ENCODE results near the gene ZMYND19. TPM values are rescaled to one million over a fixed set of nuclear protein-coding genes. Genes with fewer than 3 reads are reported as not detected.
A peak's percentile ranks its signal among the peaks of the same experiment; 100 is the strongest.
"Not testable (repeated sequence)": the region's sequence is repeated elsewhere in the genome, so short reads cannot be mapped to it uniquely, and the experiment has no call there.

ZMYND19 gene

DNA sequence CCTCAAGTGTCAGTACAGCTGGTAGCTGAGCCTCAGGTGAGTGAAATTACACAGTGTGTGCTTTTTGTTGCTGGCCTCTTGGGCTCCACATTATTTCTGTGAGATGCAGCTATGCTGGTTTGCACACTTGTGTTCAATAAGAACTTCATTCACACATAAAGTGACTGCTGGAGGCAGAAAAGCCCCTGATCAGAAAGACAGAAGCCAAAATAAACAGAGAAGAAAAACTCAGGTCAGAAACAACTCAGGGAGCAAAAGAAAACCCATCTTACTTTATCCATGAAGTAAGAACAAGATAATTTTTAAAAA lies 55.2 kb downstream of the ZMYND19 start:
- H2BK12ac ChIP-seq (ENCODE audit: low read length), result no peak overlapping the region
- no peak overlapping the region for H2BK5ac ChIP-seq (ENCODE audit: low read length)
- H3K14ac ChIP-seq (ENCODE audit: low read length), result no peak overlapping the region
- no peak overlapping the region for H2AK5ac ChIP-seq (ENCODE audit: low read depth, low read length)
- H4K8ac ChIP-seq (ENCODE audit: low read depth, low read length), result no peak overlapping the region
- H3K36me3 ChIP-seq (replicated peaks in 1 of 2; ENCODE audit: control insufficient read depth in 2 of 2, insufficient read depth in 2 of 2, low read length in 2 of 2), result no peaks in the 10 kb centered on the region
- no peak overlapping the region for H3K27ac ChIP-seq (replicated peaks; ENCODE audit: low read length)
- H3K79me1 ChIP-seq (ENCODE audit: low read depth, low read length), result no peaks in the 10 kb centered on the region
- H3K4me3 ChIP-seq (ENCODE audit: low read length in 2 of 2), result no peak overlapping the region
- no peak overlapping the region for H2BK15ac ChIP-seq (ENCODE audit: low read length)
- DNase-seq (ENCODE audit: low spot score), result no peak
- H3K9ac ChIP-seq (ENCODE audit: low read depth, low read length, poor library complexity), result no peak overlapping the region
- no peaks in the 10 kb centered on the region for H3K9me3 ChIP-seq (replicated peaks in 1 of 2; ENCODE audit: control insufficient read depth in 2 of 2, insufficient read depth in 1 of 2, low read depth in 1 of 2, low read length in 2 of 2)
- H3K23ac ChIP-seq (ENCODE audit: low read depth, low read length, poor library complexity), result no peak overlapping the region
- no peaks in the 10 kb centered on the region for H3K27me3 ChIP-seq (ENCODE audit: control insufficient read depth in 3 of 3, insufficient read depth in 3 of 3, low read depth in 1 of 3, low read length in 3 of 3)
- H3K4me2 ChIP-seq (ENCODE audit: insufficient read depth, low read length, poor library complexity, severe bottlenecking), result no peak overlapping the region
- no peak overlapping the region for H4K91ac ChIP-seq (ENCODE audit: low read depth, low read length, poor library complexity)
- peak overlapping the region; percentile 90 for H2AFZ ChIP-seq (ENCODE audit: low read length)
- no peak overlapping the region for H2BK120ac ChIP-seq (ENCODE audit: low read depth, low read length)
- H3K4ac ChIP-seq (ENCODE audit: low read length), result no peak overlapping the region
- H3K18ac ChIP-seq (ENCODE audit: low read length), result peak overlapping the region; percentile 5
- H3K4me1 ChIP-seq (ENCODE audit: control insufficient read depth in 2 of 2, insufficient read depth in 1 of 2, low read depth in 1 of 2, low read length in 2 of 2), result peaks cover 0 to 2% of the 10 kb centered on the region in 2 donors

DNA sequence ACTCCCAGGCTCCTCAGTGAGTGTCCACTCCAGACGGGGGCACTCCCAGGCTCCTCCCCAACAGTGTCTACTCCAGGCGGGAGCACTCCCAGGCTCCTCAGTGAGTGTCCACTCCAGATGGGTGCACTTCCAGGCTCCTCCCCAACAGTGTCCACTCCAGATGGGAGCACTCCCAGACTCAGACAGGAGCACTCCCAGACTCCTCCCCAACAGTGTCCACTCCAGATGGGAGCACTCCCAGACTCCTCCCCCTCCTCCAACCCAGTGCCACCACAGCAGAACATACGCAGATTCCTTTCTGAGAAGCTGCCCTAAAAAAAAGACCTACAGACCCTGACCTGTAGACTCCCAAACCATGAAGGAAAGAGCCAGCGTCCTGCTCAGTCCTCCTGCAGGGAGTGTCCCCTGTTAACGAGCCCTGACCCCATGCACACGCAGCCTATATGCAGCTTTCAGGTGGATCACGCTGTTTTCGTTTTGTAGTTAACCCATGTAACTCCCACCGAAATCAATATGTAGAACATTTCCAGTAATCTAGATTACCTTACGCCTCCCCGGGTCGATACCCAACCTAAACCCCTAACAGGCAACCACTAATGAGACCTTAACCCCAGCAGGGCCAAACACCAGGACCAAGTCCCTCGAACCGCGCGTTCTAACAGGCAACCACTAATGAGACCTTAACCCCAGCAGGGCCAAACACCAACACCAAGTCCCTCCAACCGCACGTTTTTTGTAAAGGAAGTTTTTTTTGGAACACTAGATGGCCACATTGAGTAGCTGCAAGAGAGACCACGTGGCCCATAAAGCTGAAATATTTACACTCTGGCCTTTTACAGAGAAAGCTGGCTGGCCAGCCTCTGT lies 55.8 kb downstream of the ZMYND19 start:
- no peak overlapping the region for H2BK5ac ChIP-seq (ENCODE audit: low read length)
- peaks cover 0 to 2% of the 10 kb centered on the region in 2 donors for H3K4me1 ChIP-seq (ENCODE audit: control insufficient read depth in 2 of 2, insufficient read depth in 1 of 2, low read depth in 1 of 2, low read length in 2 of 2)
- no peak overlapping the region for H3K18ac ChIP-seq (ENCODE audit: low read length)
- H3K9ac ChIP-seq (ENCODE audit: low read depth, low read length, poor library complexity), result peak overlapping the region; percentile 39
- DNase-seq (ENCODE audit: low spot score), result no peak
- no peak overlapping the region for H4K91ac ChIP-seq (ENCODE audit: low read depth, low read length, poor library complexity)
- no peaks in the 10 kb centered on the region for H3K36me3 ChIP-seq (replicated peaks in 1 of 2; ENCODE audit: control insufficient read depth in 2 of 2, insufficient read depth in 2 of 2, low read length in 2 of 2)
- no peak overlapping the region for H4K8ac ChIP-seq (ENCODE audit: low read depth, low read length)
- H3K9me3 ChIP-seq (replicated peaks in 1 of 2; ENCODE audit: control insufficient read depth in 2 of 2, insufficient read depth in 1 of 2, low read depth in 1 of 2, low read length in 2 of 2), result no peaks in the 10 kb centered on the region
- no peak overlapping the region for H2AK5ac ChIP-seq (ENCODE audit: low read depth, low read length)
- no peak overlapping the region for H3K27ac ChIP-seq (replicated peaks; ENCODE audit: low read length)
- H3K4me2 ChIP-seq (ENCODE audit: insufficient read depth, low read length, poor library complexity, severe bottlenecking), result no peak overlapping the region
- H3K4ac ChIP-seq (ENCODE audit: low read length), result no peak overlapping the region
- WGBS, 2 donors (ENCODE audit: extremely low coverage in 2 of 2, insufficient read length in 2 of 2, insufficient replicate concordance in 1 of 2), result no CpG with 5 or more reads among the region's 19 CpGs
- H3K4me3 ChIP-seq (ENCODE audit: low read length in 2 of 2), result no peak overlapping the region
- H3K23ac ChIP-seq (ENCODE audit: low read depth, low read length, poor library complexity), result no peak overlapping the region
- H3K27me3 ChIP-seq (ENCODE audit: control insufficient read depth in 3 of 3, insufficient read depth in 3 of 3, low read depth in 1 of 3, low read length in 3 of 3), result no peaks in the 10 kb centered on the region
- no peak overlapping the region for H2BK15ac ChIP-seq (ENCODE audit: low read length)
- no peaks in the 10 kb centered on the region for H3K79me1 ChIP-seq (ENCODE audit: low read depth, low read length)
- no peak overlapping the region for H2BK12ac ChIP-seq (ENCODE audit: low read length)
- H2AFZ ChIP-seq (ENCODE audit: low read length), result peak overlapping the region; percentile 90
- H3K14ac ChIP-seq (ENCODE audit: low read length), result peak overlapping the region; percentile 38
- no peak overlapping the region for H2BK120ac ChIP-seq (ENCODE audit: low read depth, low read length)

DNA sequence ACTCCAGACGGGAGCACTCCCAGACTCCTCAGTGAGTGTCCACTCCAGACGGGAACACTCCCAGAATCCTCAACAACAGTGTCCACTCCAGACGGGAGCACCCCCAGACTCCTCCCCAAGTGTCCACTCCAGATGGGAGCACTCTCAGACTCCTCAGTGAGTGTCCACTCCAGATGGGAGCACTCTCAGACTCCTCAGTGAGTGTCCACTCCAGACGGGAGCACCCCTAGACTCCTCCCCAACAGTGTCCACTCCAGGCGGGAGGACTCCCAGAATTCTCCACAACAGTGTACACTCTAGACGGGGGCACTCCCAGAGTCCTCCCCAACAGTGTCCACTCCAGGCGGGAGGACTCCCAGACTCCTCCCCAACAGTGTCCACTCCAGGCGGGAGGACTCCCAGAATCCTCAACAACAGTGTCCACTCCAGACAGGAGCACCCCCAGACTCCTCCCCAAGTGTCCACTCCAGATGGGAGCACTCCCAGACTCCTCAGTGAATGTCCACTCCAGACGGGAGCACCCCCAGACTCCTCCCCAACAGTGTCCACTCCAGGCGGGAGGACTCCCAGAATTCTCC lies 57.3 kb downstream of the ZMYND19 start:
- not testable (repeated sequence) for H3K27ac ChIP-seq (replicated peaks; ENCODE audit: low read length); DNase-seq (ENCODE audit: low spot score); H2AK5ac ChIP-seq (ENCODE audit: low read depth, low read length); H2BK5ac ChIP-seq (ENCODE audit: low read length); H3K9ac ChIP-seq (ENCODE audit: low read depth, low read length, poor library complexity); H2BK15ac ChIP-seq (ENCODE audit: low read length); H3K23ac ChIP-seq (ENCODE audit: low read depth, low read length, poor library complexity); H2BK120ac ChIP-seq (ENCODE audit: low read depth, low read length); H3K9me3 ChIP-seq (replicated peaks in 1 of 2; ENCODE audit: control insufficient read depth in 2 of 2, insufficient read depth in 1 of 2, low read depth in 1 of 2, low read length in 2 of 2); H2AFZ ChIP-seq (ENCODE audit: low read length); H3K79me1 ChIP-seq (ENCODE audit: low read depth, low read length); H3K18ac ChIP-seq (ENCODE audit: low read length); H4K91ac ChIP-seq (ENCODE audit: low read depth, low read length, poor library complexity); H2BK12ac ChIP-seq (ENCODE audit: low read length); H3K4me2 ChIP-seq (ENCODE audit: insufficient read depth, low read length, poor library complexity, severe bottlenecking); H3K36me3 ChIP-seq (replicated peaks in 1 of 2; ENCODE audit: control insufficient read depth in 2 of 2, insufficient read depth in 2 of 2, low read length in 2 of 2); H3K4ac ChIP-seq (ENCODE audit: low read length); H3K14ac ChIP-seq (ENCODE audit: low read length); H4K8ac ChIP-seq (ENCODE audit: low read depth, low read length); H3K4me1 ChIP-seq (ENCODE audit: control insufficient read depth in 2 of 2, insufficient read depth in 1 of 2, low read depth in 1 of 2, low read length in 2 of 2); H3K4me3 ChIP-seq (ENCODE audit: low read length in 2 of 2); H3K27me3 ChIP-seq (ENCODE audit: control insufficient read depth in 3 of 3, insufficient read depth in 3 of 3, low read depth in 1 of 3, low read length in 3 of 3)
- no CpG with 5 or more reads among the region's 10 CpGs for WGBS, 2 donors (ENCODE audit: extremely low coverage in 2 of 2, insufficient read length in 2 of 2, insufficient replicate concordance in 1 of 2)

Small RNA genes lying within 50 kb of the gene (small RNA-seq; reads per million reads assigned to genes)
- not detected for gene RF00017 (ENCODE audit: insufficient read depth)
